Neuron (in vitro differentiated cells): ENCODE measurements around the gene CTNNB1.
A peak's percentile ranks its signal among the peaks of the same experiment; 100 is the strongest.

Source experiments
- H2AFZ ChIP-seq: one replicate; pipeline ENCODE4 v1.6.1; 2013; ENCODE audit warnings: low read depth, mild to moderate bottlenecking, inconsistent platforms, low read length, moderate library complexity
- H3K27me3 ChIP-seq: one replicate; pipeline ENCODE4 v1.6.1; 2013; ENCODE audit warnings: low read length; ENCODE audit not compliant: insufficient read depth
- H3K36me3 ChIP-seq: one replicate; pipeline ENCODE4 v1.6.1; 2013; ENCODE audit warnings: low read length; ENCODE audit not compliant: insufficient read depth
- H3K4me1 ChIP-seq: one replicate; pipeline ENCODE4 v1.6.1; 2013; ENCODE audit warnings: low read length; ENCODE audit not compliant: insufficient read depth
- H3K4me3 ChIP-seq: 2 replicates; pipeline ENCODE4 v1.5.1; 2013; ENCODE audit warnings: mild to moderate bottlenecking, low read length, moderate library complexity
- H3K9me3 ChIP-seq: one replicate; pipeline ENCODE4 v1.6.1; 2013; ENCODE audit warnings: low read length

The CTNNB1 gene

GRCh38 chr3:41176596-41176995 lies 22.7 kb upstream of the CTNNB1 start:
- no peaks in the 10 kb centered on the region for H3K27me3 ChIP-seq
- H3K4me3 ChIP-seq, result no peak overlapping the region
- H3K9me3 ChIP-seq, result no peaks in the 10 kb centered on the region
- H2AFZ ChIP-seq, result no peak overlapping the region
- H3K36me3 ChIP-seq, result no peaks in the 10 kb centered on the region
- peaks cover 4% of the 10 kb centered on the region for H3K4me1 ChIP-seq

- Histone ChIP-seq H3K27me3 (no peaks in the 10 kb centered on the region), H3K4me1 (peaks cover 4% of the 10 kb centered on the region), H2AFZ (no peak overlapping the region), H3K9me3 (no peaks in the 10 kb centered on the region), H3K4me3 (no peak overlapping the region), H3K36me3 (no peaks in the 10 kb centered on the region)
Observed at GRCh38 chr3:41178576-41178975, 20.7 kb upstream of the CTNNB1 start.

GRCh38 chr3:41180396-41180795 lies 18.9 kb upstream of the CTNNB1 start:
- no peak overlapping the region for H3K4me3 ChIP-seq
- H3K4me1 ChIP-seq, result peaks cover 4% of the 10 kb centered on the region
- H3K9me3 ChIP-seq, result no peaks in the 10 kb centered on the region
- no peaks in the 10 kb centered on the region for H3K36me3 ChIP-seq
- H2AFZ ChIP-seq, result no peak overlapping the region
- H3K27me3 ChIP-seq, result no peaks in the 10 kb centered on the region

- Histone ChIP-seq H3K27me3 (no peaks in the 10 kb centered on the region), H2AFZ (no peak overlapping the region), H3K9me3 (no peaks in the 10 kb centered on the region), H3K36me3 (no peaks in the 10 kb centered on the region), H3K4me1 (no peaks in the 10 kb centered on the region), H3K4me3 (no peak overlapping the region)
Observed at GRCh38 chr3:41182504-41183059, 16.7 kb upstream of the CTNNB1 start.

- Histone ChIP-seq H2AFZ (no peak overlapping the region), H3K4me3 (no peak overlapping the region), H3K9me3 (no peaks in the 10 kb centered on the region), H3K36me3 (no peaks in the 10 kb centered on the region), H3K4me1 (no peaks in the 10 kb centered on the region), H3K27me3 (no peaks in the 10 kb centered on the region)
Observed at GRCh38 chr3:41184394-41184793, 14.9 kb upstream of the CTNNB1 start.

- H3K27me3 ChIP-seq, result no peaks in the 10 kb centered on the region
- no peaks in the 10 kb centered on the region for H3K9me3 ChIP-seq
- no peaks in the 10 kb centered on the region for H3K36me3 ChIP-seq
- no peak overlapping the region for H2AFZ ChIP-seq
- no peaks in the 10 kb centered on the region for H3K4me1 ChIP-seq
- no peak overlapping the region for H3K4me3 ChIP-seq
Observed at GRCh38 chr3:41186297-41186696, 13.0 kb upstream of the CTNNB1 start.

GRCh38 chr3:41188306-41188705 lies 11.0 kb upstream of the CTNNB1 start:
- no peaks in the 10 kb centered on the region for H3K9me3 ChIP-seq
- no peaks in the 10 kb centered on the region for H3K4me1 ChIP-seq
- no peaks in the 10 kb centered on the region for H3K27me3 ChIP-seq
- H3K36me3 ChIP-seq, result no peaks in the 10 kb centered on the region
- H3K4me3 ChIP-seq, result no peak overlapping the region
- H2AFZ ChIP-seq, result no peak overlapping the region

GRCh38 chr3:41190509-41191284 lies 8.6 kb upstream of the CTNNB1 start:
- H3K9me3 ChIP-seq, result no peaks in the 10 kb centered on the region
- H2AFZ ChIP-seq, result no peak overlapping the region
- H3K27me3 ChIP-seq, result no peaks in the 10 kb centered on the region
- H3K36me3 ChIP-seq, result no peaks in the 10 kb centered on the region
- H3K4me3 ChIP-seq, result no peak overlapping the region
- peaks cover 12% of the 10 kb centered on the region for H3K4me1 ChIP-seq

- Histone ChIP-seq H3K9me3 (no peaks in the 10 kb centered on the region), H3K36me3 (no peaks in the 10 kb centered on the region), H3K27me3 (no peaks in the 10 kb centered on the region), H3K4me3 (no peak overlapping the region), H3K4me1 (peaks cover 12% of the 10 kb centered on the region), H2AFZ (no peak overlapping the region)
Observed at GRCh38 chr3:41192885-41193284, 6.4 kb upstream of the CTNNB1 start.

- Histone ChIP-seq H3K36me3 (no peaks in the 10 kb centered on the region), H3K27me3 (no peaks in the 10 kb centered on the region), H3K4me3 (no peak overlapping the region), H2AFZ (no peak overlapping the region), H3K4me1 (peaks cover 12% of the 10 kb centered on the region), H3K9me3 (no peaks in the 10 kb centered on the region)
Observed at GRCh38 chr3:41193794-41194539, 5.3 kb upstream of the CTNNB1 start.

- peaks cover 12% of the 10 kb centered on the region for H3K4me1 ChIP-seq
- no peaks in the 10 kb centered on the region for H3K27me3 ChIP-seq
- peak overlapping the region; percentile 48 for H2AFZ ChIP-seq
- no peak overlapping the region for H3K4me3 ChIP-seq
- H3K9me3 ChIP-seq, result no peaks in the 10 kb centered on the region
- no peaks in the 10 kb centered on the region for H3K36me3 ChIP-seq
Observed at GRCh38 chr3:41194701-41195100, 4.6 kb upstream of the CTNNB1 start.

GRCh38 chr3:41195946-41196345 lies 3.4 kb upstream of the CTNNB1 start:
- H3K4me1 ChIP-seq, result peaks cover 12% of the 10 kb centered on the region
- H3K27me3 ChIP-seq, result no peaks in the 10 kb centered on the region
- H2AFZ ChIP-seq, result no peak overlapping the region
- no peaks in the 10 kb centered on the region for H3K9me3 ChIP-seq
- no peaks in the 10 kb centered on the region for H3K36me3 ChIP-seq
- no peak overlapping the region for H3K4me3 ChIP-seq
